ENCODE data around the gene CARF. TPM values are rescaled to one million over a fixed set of nuclear protein-coding genes. Genes with fewer than 3 reads are reported as not detected.

The CARF gene
- total and polyA plus RNA-seq, 2 of the 13 experiments (the other 11 are each of a cell fraction or from before 2014, with no cell fraction given), result 3.0 to 5.4 TPM

GRCh38 chr2:202871300-202872141 lies 40.6 kb upstream of the CARF start, which contains the start of gene ICA1L (continued):
- TF ChIP-seq PRDM15 (CRISPR knock-in tag; IDR thresholded peaks at IDR 0.05) (peak; percentile 80), ZNF367 (CRISPR knock-in tag; IDR thresholded peaks at IDR 0.05; ENCODE audit: borderline replicate concordance) (no peak), ZNF672 (CRISPR knock-in tag; IDR thresholded peaks at IDR 0.05) (no peak), HOXA9 (CRISPR knock-in tag; IDR thresholded peaks at IDR 0.05; ENCODE audit: borderline replicate concordance) (peak; percentile 91), AGO1 (IDR thresholded peaks at IDR 0.05; ENCODE audit: low read depth, low read length, poor library complexity, severe bottlenecking) (no peak), ZNF3 (CRISPR knock-in tag; IDR thresholded peaks at IDR 0.05) (no peak), NFIB (CRISPR knock-in tag; IDR thresholded peaks at IDR 0.05; ENCODE audit: borderline replicate concordance) (no peak), TCF12 (IDR thresholded peaks at IDR 0.05) (no peak), TCF12 (CRISPR knock-in tag; IDR thresholded peaks at IDR 0.05) (peak; percentile 85), TMF1 (CRISPR knock-in tag; IDR thresholded peaks at IDR 0.05; ENCODE audit: low read depth) (no peak), ETV5 (CRISPR knock-in tag; IDR thresholded peaks at IDR 0.05; ENCODE audit: borderline replicate concordance) (no peak; the same call in 1 of the 2 replicates), MIXL1 (CRISPR knock-in tag; IDR thresholded peaks at IDR 0.05) (no peak), E2F2 (CRISPR knock-in tag; IDR thresholded peaks at IDR 0.05; ENCODE audit: borderline replicate concordance) (peak; percentile 67; the same call in 1 of the 2 replicates), GABPA (IDR thresholded peaks at IDR 0.05; ENCODE audit: low read depth, low read length) (no peak), GABPA (CRISPR knock-in tag; IDR thresholded peaks at IDR 0.05; ENCODE audit: low read depth) (no peak), ZNF280B (CRISPR knock-in tag; IDR thresholded peaks at IDR 0.05; ENCODE audit: borderline replicate concordance) (no peak), GTF2F1 (IDR thresholded peaks at IDR 0.05; ENCODE audit: low read length) (no peak), ZNF234 (CRISPR knock-in tag; conservative IDR thresholded peaks at IDR 0.05) (no peak), TCF7 (IDR thresholded peaks at IDR 0.05; ENCODE audit: low read depth) (no peak), ATRX (CRISPR knock-in tag; IDR thresholded peaks at IDR 0.05; ENCODE audit: borderline replicate concordance) (no peak)
- TF ChIP-seq, protein P1, sequence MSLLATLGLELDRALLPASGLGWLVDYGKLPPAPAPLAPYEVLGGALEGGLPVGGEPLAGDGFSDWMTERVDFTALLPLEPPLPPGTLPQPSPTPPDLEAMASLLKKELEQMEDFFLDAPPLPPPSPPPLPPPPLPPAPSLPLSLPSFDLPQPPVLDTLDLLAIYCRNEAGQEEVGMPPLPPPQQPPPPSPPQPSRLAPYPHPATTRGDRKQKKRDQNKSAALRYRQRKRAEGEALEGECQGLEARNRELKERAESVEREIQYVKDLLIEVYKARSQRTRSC (CRISPR knock-in tag; IDR thresholded peaks at IDR 0.05; ENCODE audit: low read depth), result no peak; the same call in 1 of the 2 replicates
- TF ChIP-seq, protein P2, sequence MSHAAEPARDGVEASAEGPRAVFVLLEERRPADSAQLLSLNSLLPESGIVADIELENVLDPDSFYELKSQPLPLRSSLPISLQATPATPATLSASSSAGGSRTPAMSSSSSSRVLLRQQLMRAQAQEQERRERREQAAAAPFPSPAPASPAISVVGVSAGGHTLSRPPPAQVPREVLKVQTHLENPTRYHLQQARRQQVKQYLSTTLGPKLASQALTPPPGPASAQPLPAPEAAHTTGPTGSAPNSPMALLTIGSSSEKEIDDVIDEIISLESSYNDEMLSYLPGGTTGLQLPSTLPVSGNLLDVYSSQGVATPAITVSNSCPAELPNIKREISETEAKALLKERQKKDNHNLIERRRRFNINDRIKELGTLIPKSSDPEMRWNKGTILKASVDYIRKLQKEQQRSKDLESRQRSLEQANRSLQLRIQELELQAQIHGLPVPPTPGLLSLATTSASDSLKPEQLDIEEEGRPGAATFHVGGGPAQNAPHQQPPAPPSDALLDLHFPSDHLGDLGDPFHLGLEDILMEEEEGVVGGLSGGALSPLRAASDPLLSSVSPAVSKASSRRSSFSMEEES (CRISPR knock-in tag; IDR thresholded peaks at IDR 0.05), result no peak

All from HepG2 (cell line).